ENCODE measurements around the gene CD2AP.

Gene CD2AP

DNA sequence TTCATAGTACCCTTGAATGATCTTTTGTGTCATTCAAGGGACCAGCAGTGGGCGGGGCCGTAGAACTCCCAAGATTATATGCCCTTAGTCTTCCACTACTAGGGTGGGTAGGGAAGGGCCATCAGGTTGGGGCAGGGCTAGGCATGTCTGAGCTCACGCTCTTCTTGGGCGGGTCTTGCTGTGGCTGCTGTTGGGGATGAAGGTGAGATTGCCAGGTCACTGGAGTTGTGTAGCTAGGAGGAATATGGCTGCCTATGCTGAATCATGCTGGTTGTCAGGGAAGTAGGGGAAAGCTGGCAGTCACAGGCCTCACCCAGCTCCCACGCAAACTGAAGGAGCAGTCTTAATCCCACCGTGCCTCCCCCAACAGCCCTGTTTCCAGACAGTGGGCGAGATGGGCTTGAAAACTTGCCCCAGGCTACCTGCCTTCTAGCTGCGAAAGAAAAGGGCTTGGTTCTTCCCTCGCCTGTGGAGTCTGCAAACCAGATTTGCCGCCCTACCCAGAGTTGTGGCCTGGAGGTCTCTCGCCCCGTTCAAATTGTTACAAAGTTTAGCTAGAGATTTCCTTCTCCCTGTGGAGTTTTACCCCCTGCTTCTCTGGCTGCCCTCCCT is 144.4 kb downstream of the CD2AP start:
- Histone ChIP-seq H3K18ac (ENCODE audit: low read length) (no peak overlapping the region), H3K4me1 (ENCODE audit: control insufficient read depth, low read depth, low read length) (no peaks in the 10 kb centered on the region), H3K27ac (ENCODE audit: low read depth, low read length) (no peak overlapping the region), H3K79me2 (ENCODE audit: control insufficient read depth, insufficient read depth, low read length) (no peaks in the 10 kb centered on the region), H3K23ac (ENCODE audit: low read length) (peak overlapping the region; percentile 38), H3K56ac (ENCODE audit: low read length) (no peak overlapping the region), H3K9ac (ENCODE audit: low read length) (no peak overlapping the region), H2BK120ac (ENCODE audit: low read depth, low read length) (no peak overlapping the region), H4K5ac (ENCODE audit: low read length) (no peak overlapping the region), H3K79me1 (ENCODE audit: low read length) (no peaks in the 10 kb centered on the region), H2BK5ac (ENCODE audit: low read length) (no peak overlapping the region), H2AK5ac (ENCODE audit: low read length) (no peak overlapping the region), H2BK15ac (replicated peaks; ENCODE audit: low read depth) (no peak overlapping the region), H3K4ac (ENCODE audit: low read depth, low read length) (no peak overlapping the region), H3K36me3 (ENCODE audit: control insufficient read depth, insufficient read depth, low read length) (no peaks in the 10 kb centered on the region), H4K8ac (ENCODE audit: low read depth, low read length) (no peak overlapping the region), H3K4me3 (ENCODE audit: low read length) (no peak overlapping the region), H3K4me2 (ENCODE audit: low read length) (no peak overlapping the region), H3K27me3 (ENCODE audit: insufficient read depth, low read length, poor library complexity) (no peaks in the 10 kb centered on the region)
- DNase-seq: no peak
- WGBS (ENCODE audit: extremely low coverage, insufficient coverage, low lambda C conversion rate): no CpG with 5 or more reads among the region's 12 CpGs

DNA sequence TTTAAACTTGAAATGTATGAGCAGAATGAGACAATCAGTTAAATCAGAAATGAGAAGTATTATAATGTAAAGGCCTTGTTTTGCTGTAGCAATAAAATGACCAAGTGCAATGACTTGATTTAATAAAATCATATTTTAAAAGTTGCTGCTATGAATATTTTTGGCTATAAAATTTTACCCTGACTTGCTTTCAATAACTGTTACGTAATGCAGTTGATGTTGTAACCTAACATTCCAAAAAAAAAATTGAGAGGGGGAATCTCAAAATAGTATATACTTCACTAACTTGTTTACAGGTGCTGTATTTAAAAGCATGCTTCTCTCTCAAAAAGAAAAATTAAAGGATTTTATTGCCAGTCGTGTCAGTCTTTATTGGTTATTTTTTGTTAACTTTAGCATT is 149.2 kb downstream of the CD2AP start:
- no peak overlapping the region for H3K56ac ChIP-seq (ENCODE audit: low read length)
- no peak overlapping the region for H2AK5ac ChIP-seq (ENCODE audit: low read length)
- H3K4me1 ChIP-seq (ENCODE audit: control insufficient read depth, low read depth, low read length): peaks cover 3% of the 10 kb centered on the region
- no peaks in the 10 kb centered on the region for H3K79me2 ChIP-seq (ENCODE audit: control insufficient read depth, insufficient read depth, low read length)
- H2BK120ac ChIP-seq (ENCODE audit: low read depth, low read length): no peak overlapping the region
- no peaks in the 10 kb centered on the region for H3K27me3 ChIP-seq (ENCODE audit: insufficient read depth, low read length, poor library complexity)
- H3K23ac ChIP-seq (ENCODE audit: low read length): no peak overlapping the region
- H3K4ac ChIP-seq (ENCODE audit: low read depth, low read length): no peak overlapping the region
- H3K36me3 ChIP-seq (ENCODE audit: control insufficient read depth, insufficient read depth, low read length): no peaks in the 10 kb centered on the region
- H2BK5ac ChIP-seq (ENCODE audit: low read length): no peak overlapping the region
- H3K79me1 ChIP-seq (ENCODE audit: low read length): no peaks in the 10 kb centered on the region
- no peak overlapping the region for H3K4me2 ChIP-seq (ENCODE audit: low read length)
- H4K5ac ChIP-seq (ENCODE audit: low read length): no peak overlapping the region
- no peak overlapping the region for H2BK15ac ChIP-seq (replicated peaks; ENCODE audit: low read depth)
- H3K9ac ChIP-seq (ENCODE audit: low read length): no peak overlapping the region
- no peak overlapping the region for H3K4me3 ChIP-seq (ENCODE audit: low read length)
- DNase-seq: no peak
- no peak overlapping the region for H3K18ac ChIP-seq (ENCODE audit: low read length)
- no CpG with 5 or more reads among the region's 2 CpGs for WGBS (ENCODE audit: extremely low coverage, insufficient coverage, low lambda C conversion rate)
- no peak overlapping the region for H4K8ac ChIP-seq (ENCODE audit: low read depth, low read length)
- no peak overlapping the region for H3K27ac ChIP-seq (ENCODE audit: low read depth, low read length)

DNA sequence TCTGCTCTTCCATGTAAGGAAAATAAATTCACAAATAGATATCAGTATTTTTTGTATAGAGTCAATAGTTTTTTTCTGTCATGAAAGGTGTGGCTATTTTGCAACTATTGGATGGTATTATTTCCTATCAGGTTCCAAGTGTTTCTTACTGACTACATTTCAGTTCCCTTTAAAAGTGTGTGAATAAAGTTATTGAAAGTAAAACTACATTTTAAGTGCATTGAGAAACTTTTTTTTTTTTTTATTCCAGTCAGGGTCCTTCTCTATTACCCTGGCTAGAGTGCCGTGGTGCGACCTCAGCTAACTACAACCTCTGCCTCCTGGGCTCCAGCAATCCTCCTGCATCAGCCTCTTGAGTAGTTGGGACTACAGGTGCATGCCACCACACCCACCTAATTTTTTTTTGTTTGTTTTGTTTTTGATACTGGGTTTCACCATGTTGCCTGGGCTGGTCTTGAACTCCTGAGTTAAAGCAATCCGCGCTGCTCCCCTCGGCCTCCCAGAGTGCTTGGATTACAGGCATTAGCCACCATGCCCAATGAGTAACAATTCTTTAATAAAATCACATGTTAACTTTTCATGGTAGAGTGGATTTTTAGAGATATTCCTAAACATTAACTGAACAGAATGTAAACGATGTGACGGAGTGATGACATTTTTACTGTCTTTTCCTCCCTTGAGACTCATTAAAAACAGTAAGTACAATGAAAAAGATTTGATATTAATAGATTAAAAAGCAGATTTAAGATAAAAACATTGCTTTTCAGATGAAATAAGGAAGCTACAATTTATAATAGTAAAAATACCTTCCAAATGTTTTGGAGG is 151.1 kb downstream of the CD2AP start:
- H2BK120ac ChIP-seq (ENCODE audit: low read depth, low read length): no peak overlapping the region
- H2AK5ac ChIP-seq (ENCODE audit: low read length): no peak overlapping the region
- H3K4me3 ChIP-seq (ENCODE audit: low read length): no peak overlapping the region
- H3K9ac ChIP-seq (ENCODE audit: low read length): no peak overlapping the region
- H4K5ac ChIP-seq (ENCODE audit: low read length): no peak overlapping the region
- no peak overlapping the region for H2BK15ac ChIP-seq (replicated peaks; ENCODE audit: low read depth)
- H3K79me2 ChIP-seq (ENCODE audit: control insufficient read depth, insufficient read depth, low read length): no peaks in the 10 kb centered on the region
- DNase-seq: no peak
- H3K23ac ChIP-seq (ENCODE audit: low read length): no peak overlapping the region
- no peaks in the 10 kb centered on the region for H3K79me1 ChIP-seq (ENCODE audit: low read length)
- H3K27ac ChIP-seq (ENCODE audit: low read depth, low read length): no peak overlapping the region
- H3K18ac ChIP-seq (ENCODE audit: low read length): no peak overlapping the region
- no peaks in the 10 kb centered on the region for H3K27me3 ChIP-seq (ENCODE audit: insufficient read depth, low read length, poor library complexity)
- peaks cover 3% of the 10 kb centered on the region for H3K4me1 ChIP-seq (ENCODE audit: control insufficient read depth, low read depth, low read length)
- H3K36me3 ChIP-seq (ENCODE audit: control insufficient read depth, insufficient read depth, low read length): no peaks in the 10 kb centered on the region
- H4K8ac ChIP-seq (ENCODE audit: low read depth, low read length): no peak overlapping the region
- H3K4ac ChIP-seq (ENCODE audit: low read depth, low read length): no peak overlapping the region
- H2BK5ac ChIP-seq (ENCODE audit: low read length): no peak overlapping the region
- H3K56ac ChIP-seq (ENCODE audit: low read length): no peak overlapping the region
- H3K4me2 ChIP-seq (ENCODE audit: low read length): no peak overlapping the region
- no CpG with 5 or more reads among the region's 7 CpGs for WGBS (ENCODE audit: extremely low coverage, insufficient coverage, low lambda C conversion rate)

DNA sequence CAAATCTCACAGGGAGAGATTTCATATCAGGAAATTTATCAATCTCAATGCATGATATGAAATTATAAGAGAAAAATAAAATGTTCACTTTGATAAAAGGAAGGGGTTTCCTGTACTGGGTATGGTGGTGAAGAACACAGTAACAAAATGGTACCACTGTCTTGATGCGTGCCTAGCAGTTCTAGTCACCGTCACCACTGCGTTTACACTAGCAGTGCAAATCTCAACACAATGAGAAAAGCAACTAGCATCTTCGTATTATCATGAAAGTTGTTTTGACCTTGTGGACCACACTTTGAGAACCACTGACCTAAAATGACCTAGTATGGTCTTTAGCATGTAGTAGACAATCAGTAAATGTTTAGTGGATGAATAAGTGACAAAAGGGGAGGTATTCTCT is 152.4 kb downstream of the CD2AP start:
- H3K4me2 ChIP-seq (ENCODE audit: low read length): no peak overlapping the region
- H3K4me1 ChIP-seq (ENCODE audit: control insufficient read depth, low read depth, low read length): peaks cover 3% of the 10 kb centered on the region
- DNase-seq: no peak
- H3K4me3 ChIP-seq (ENCODE audit: low read length): no peak overlapping the region
- no peak overlapping the region for H3K4ac ChIP-seq (ENCODE audit: low read depth, low read length)
- no peaks in the 10 kb centered on the region for H3K79me2 ChIP-seq (ENCODE audit: control insufficient read depth, insufficient read depth, low read length)
- no peaks in the 10 kb centered on the region for H3K36me3 ChIP-seq (ENCODE audit: control insufficient read depth, insufficient read depth, low read length)
- no peak overlapping the region for H3K27ac ChIP-seq (ENCODE audit: low read depth, low read length)
- H3K27me3 ChIP-seq (ENCODE audit: insufficient read depth, low read length, poor library complexity): no peaks in the 10 kb centered on the region
- H3K9ac ChIP-seq (ENCODE audit: low read length): no peak overlapping the region
- H3K79me1 ChIP-seq (ENCODE audit: low read length): no peaks in the 10 kb centered on the region
- no peak overlapping the region for H4K8ac ChIP-seq (ENCODE audit: low read depth, low read length)
- H3K56ac ChIP-seq (ENCODE audit: low read length): no peak overlapping the region
- WGBS (ENCODE audit: extremely low coverage, insufficient coverage, low lambda C conversion rate): no CpG with 5 or more reads among the region's 4 CpGs
- no peak overlapping the region for H2BK120ac ChIP-seq (ENCODE audit: low read depth, low read length)
- no peak overlapping the region for H2AK5ac ChIP-seq (ENCODE audit: low read length)
- no peak overlapping the region for H2BK5ac ChIP-seq (ENCODE audit: low read length)
- H3K23ac ChIP-seq (ENCODE audit: low read length): no peak overlapping the region
- H4K5ac ChIP-seq (ENCODE audit: low read length): no peak overlapping the region
- H3K18ac ChIP-seq (ENCODE audit: low read length): no peak overlapping the region
- H2BK15ac ChIP-seq (replicated peaks; ENCODE audit: low read depth): no peak overlapping the region

DNA sequence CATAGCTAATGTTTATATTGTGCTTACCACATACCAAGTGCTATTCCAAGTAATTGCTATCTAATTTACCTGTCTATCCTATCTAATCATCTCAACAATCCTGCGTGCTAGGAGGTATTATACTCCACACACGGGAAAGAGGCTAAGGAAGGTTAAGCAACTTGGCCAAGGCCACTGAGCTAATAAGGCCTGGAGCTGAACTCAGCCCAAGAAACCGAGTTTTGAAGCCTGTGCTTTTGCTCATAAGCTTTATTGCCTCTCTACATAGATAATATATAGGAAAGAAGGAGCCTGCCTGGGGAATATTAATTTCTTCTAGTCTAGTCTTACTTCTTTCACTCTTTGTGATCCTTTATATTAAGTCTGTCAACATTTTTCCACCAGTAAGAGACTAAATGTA is 153.0 kb downstream of the CD2AP start:
- Histone ChIP-seq H3K9ac (ENCODE audit: low read length) (no peak overlapping the region), H3K4me1 (ENCODE audit: control insufficient read depth, low read depth, low read length) (peaks cover 3% of the 10 kb centered on the region), H4K5ac (ENCODE audit: low read length) (no peak overlapping the region), H3K36me3 (ENCODE audit: control insufficient read depth, insufficient read depth, low read length) (no peaks in the 10 kb centered on the region), H2BK5ac (ENCODE audit: low read length) (no peak overlapping the region), H4K8ac (ENCODE audit: low read depth, low read length) (no peak overlapping the region), H2AK5ac (ENCODE audit: low read length) (no peak overlapping the region), H3K4me3 (ENCODE audit: low read length) (no peak overlapping the region), H2BK120ac (ENCODE audit: low read depth, low read length) (no peak overlapping the region), H3K56ac (ENCODE audit: low read length) (no peak overlapping the region), H3K4ac (ENCODE audit: low read depth, low read length) (no peak overlapping the region), H2BK15ac (replicated peaks; ENCODE audit: low read depth) (no peak overlapping the region), H3K4me2 (ENCODE audit: low read length) (no peak overlapping the region), H3K27ac (ENCODE audit: low read depth, low read length) (no peak overlapping the region), H3K27me3 (ENCODE audit: insufficient read depth, low read length, poor library complexity) (no peaks in the 10 kb centered on the region), H3K79me2 (ENCODE audit: control insufficient read depth, insufficient read depth, low read length) (no peaks in the 10 kb centered on the region), H3K23ac (ENCODE audit: low read length) (no peak overlapping the region), H3K18ac (ENCODE audit: low read length) (no peak overlapping the region), H3K79me1 (ENCODE audit: low read length) (no peaks in the 10 kb centered on the region)
- no peak for DNase-seq
- no CpG with 5 or more reads among the region's 3 CpGs for WGBS (ENCODE audit: extremely low coverage, insufficient coverage, low lambda C conversion rate)

Measured in mesendoderm (in vitro differentiated cells).